GM19193 (cell line): ENCODE results near the gene MPZL2.

Experiments
- POLR2A ChIP-seq: IDR thresholded peaks from 4 replicates; pipeline ENCODE4 v1.6.1; 2011; ENCODE audit not compliant: insufficient read depth, insufficient read length; ENCODE audit errors: extremely low read depth

The MPZL2 gene

DNA sequence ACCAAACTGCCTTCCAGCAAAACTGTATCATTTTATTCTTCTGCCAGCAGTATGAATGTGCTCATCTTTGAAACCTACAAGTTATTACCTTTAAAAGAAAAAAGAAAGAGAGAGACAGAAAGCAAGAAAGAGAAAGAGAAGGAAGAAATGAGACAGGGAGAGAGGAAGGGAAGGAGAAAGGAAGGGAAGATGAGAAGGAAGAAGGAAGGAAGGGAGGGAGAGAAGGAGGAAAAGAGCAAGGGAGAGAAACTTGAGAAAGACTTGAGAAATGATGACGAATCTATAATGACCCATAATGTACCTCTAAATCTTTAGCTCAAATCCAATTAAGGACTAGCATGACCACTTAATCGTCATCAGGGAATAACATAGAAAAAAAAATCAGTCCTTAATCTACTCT, 27.9 kb downstream of the MPZL2 start:
- no peak for TF ChIP-seq POLR2A

GRCh38 chr11:118234833-118235232, 29.3 kb downstream of the MPZL2 start:
- TF ChIP-seq POLR2A: no peak

- no peak for TF ChIP-seq POLR2A
These were observed 30.2 kb downstream of the MPZL2 start for GRCh38 chr11:118233850-118234249.

- no peak for TF ChIP-seq POLR2A
These were observed 30.7 kb downstream of the MPZL2 start for GRCh38 chr11:118233377-118233776.

GRCh38 chr11:118232659-118233058, 31.4 kb downstream of the MPZL2 start:
- TF ChIP-seq POLR2A: no peak

DNA sequence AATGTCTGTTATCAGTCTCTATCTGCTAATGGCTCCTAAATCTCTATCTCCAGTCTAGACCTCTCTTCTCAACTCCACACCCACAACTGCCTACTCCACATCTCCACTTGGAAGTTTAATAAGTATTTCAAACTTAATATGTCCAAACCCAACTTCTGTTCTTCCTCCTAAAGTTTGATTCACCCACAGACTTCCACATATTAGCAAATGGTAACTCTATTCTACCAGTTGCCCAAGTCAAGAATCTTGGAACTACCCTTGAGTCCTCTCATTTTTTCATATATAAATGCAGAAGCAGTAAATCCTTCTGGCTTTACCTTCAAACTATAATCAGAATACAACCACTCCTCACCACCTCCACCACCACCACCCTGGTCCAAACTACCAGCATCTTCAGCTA, 32.6 kb downstream of the MPZL2 start:
- TF ChIP-seq POLR2A: no peak

DNA sequence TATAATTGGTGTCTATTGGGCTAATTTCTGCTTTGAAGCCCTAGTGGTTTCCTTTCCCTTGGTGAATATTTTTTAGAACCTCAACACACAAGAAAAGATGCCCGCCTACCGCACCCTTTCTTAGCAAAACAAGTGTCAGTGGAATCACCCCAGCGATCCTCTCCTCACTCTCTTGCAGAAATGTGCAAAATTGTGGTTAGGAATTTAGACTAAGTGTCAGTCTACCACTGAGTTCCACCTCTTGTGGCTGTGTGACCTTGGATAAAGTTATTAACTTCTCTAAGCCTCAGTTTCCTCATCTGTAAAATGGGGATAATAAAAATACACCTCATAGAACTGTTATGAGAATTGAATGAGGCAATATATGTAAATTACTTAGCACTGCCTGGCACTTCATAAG, 34.0 kb downstream of the MPZL2 start:
- no peak for TF ChIP-seq POLR2A

DNA sequence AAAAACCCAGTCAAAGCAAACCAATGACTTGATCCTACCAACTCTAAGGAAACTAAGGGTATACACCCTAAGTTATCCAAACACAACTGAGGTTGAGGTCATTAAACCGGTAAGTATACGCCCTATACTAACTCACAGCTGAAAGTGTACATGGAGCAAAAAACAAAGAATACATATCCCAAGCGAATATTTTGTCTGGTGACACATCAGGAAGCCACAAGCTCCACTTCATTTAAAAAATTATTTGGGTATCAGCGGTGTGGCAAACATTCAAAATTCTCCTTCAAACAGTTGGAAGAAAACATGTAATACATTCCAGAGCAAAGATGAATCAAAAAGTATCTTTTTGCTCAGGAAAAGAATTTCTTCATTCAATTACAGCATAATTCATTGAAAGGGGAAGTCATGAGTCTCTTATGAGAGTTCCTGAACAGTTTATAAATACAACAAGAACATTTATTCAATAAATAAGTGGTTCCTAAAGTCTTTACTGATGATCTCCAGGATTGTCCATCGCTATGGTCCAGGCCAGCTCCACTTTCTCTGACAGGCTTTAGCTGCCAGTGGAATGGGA, 34.7 kb downstream of the MPZL2 start:
- TF ChIP-seq POLR2A: no peak

DNA sequence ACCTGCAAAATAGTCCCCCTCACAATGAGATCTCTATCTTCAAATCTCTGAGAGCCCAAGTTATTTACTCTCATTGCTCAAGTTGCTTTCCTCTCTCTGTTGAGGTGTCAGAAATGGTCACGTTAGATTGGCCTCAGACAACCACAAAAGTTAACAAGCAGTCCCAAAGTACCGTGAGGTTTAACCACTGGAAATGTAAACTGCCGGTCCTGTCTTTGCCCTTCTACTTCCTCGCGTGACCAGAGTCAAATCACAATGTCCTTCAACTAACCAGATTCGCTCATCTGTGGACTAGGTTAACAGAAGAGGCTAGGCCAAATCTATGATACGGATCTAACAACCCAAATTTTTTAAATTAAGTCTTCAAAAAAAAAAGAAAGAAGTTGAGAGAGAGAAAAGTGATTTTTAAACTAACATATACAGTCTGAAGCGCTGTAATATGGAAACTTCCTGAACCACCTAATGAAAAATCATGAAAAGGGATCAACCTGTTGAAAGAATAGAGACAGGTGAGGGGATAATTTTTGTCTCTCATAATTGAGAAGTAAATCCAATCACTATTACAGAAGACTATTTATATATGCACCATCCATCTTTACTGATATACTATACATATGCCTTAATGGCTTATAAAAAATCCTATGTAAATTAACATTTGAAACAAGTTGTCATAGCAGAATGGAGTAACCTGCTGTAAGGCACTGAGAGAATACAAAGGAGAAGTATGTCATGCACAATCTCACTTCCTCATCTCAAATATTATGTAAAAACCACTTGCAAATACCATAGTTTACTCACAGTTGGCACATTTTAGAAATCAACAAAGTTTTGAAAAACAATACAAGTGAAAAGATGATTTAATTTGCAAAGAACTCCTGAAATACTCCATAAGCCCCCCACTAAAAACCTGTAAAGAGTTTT, 36.0 kb downstream of the MPZL2 start:
- TF ChIP-seq POLR2A: no peak

DNA sequence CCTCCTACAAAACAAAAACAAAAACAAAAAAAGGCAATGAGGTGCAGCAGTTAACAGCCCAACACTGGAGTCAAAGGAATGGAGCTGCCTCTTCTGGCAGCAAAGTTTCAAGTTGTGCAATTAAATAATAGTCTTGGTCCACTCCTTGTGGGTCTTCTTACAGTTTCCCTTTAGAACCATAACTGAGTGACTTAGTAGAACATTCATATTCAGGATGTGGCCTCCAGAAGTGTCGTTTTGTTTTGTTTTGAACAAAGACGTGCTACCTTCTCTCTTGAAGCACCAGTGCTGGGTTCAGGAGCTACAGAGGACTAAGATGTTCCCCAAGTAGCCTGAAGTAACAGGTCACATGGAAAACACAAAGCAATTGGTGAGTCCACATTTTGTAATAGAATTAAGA, 37.3 kb downstream of the MPZL2 start:
- TF ChIP-seq POLR2A: no peak

- TF ChIP-seq POLR2A: no peak
These were observed 37.8 kb downstream of the MPZL2 start for GRCh38 chr11:118226296-118226695.

- TF ChIP-seq POLR2A: no peak
These were observed 39.4 kb downstream of the MPZL2 start, which contains the start of gene JAML for GRCh38 chr11:118224511-118225188. Gene JAML (minus strand): TSS chr11:118225011. CDS start chr11:118214866, 10,145 bp downstream.

GRCh38 chr11:118223992-118224391, 40.1 kb downstream of the MPZL2 start:
- no peak for TF ChIP-seq POLR2A

- no peak for TF ChIP-seq POLR2A
These were observed 40.5 kb downstream of the MPZL2 start for GRCh38 chr11:118223570-118223969.

- TF ChIP-seq POLR2A: no peak
These were observed 41.7 kb downstream of the MPZL2 start for GRCh38 chr11:118222437-118222836.
